CMK (cell line): Measurements from ENCODE around the gene LTBP4.
A peak's percentile ranks its signal among the peaks of the same experiment; 100 is the strongest.
"Not testable (repeated sequence)": the region's sequence is repeated elsewhere in the genome, so short reads cannot be mapped to it uniquely, and the experiment has no call there.

Source experiments
- DNase-seq: peaks from one replicate; pipeline ENCODE4 v3.0.0-alpha.2; 2010; ENCODE audit warnings: low read depth

The LTBP4 gene

GRCh38 chr19:40576585-40577451, 24.4 kb upstream of the LTBP4 start, which contains the start of gene SHKBP1:
SHKBP1 (plus strand) TSS chr19:40576873; CDS start chr19:40576900, 27 bp downstream.
- peak; percentile 91 for DNase-seq

GRCh38 chr19:40578442-40578908, 22.7 kb upstream of the LTBP4 start:
- peak; percentile 54 for DNase-seq

GRCh38 chr19:40580619-40581018, 20.6 kb upstream of the LTBP4 start:
- no peak for DNase-seq

- no peak for DNase-seq
Measured at GRCh38 chr19:40581531-40581930, 19.6 kb upstream of the LTBP4 start.

GRCh38 chr19:40582467-40582866, 18.7 kb upstream of the LTBP4 start:
- DNase-seq, result no peak

- no peak for DNase-seq
Measured at GRCh38 chr19:40583283-40583682, 17.9 kb upstream of the LTBP4 start.

DNA sequence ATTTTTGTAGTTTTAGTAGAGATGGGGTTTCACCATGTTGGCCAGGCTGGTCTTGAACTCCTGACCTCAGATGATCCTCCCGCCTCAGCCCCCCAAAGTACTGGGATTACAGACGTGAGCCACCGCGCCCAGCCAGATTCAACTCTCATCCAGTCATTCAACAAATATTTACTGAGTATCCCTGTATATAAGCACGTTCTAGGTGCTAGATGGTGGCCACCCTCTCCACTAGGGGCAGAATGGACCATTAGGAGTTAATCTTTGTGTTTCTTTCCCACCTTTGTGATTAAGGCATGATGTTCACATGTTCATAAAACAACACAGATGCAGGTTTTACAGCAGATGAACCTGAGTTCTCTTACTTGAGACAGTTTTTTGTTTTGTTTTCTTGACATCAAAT, 17.2 kb upstream of the LTBP4 start:
- no peak for DNase-seq

GRCh38 chr19:40585241-40585981, 15.8 kb upstream of the LTBP4 start:
- no peak for DNase-seq

- no peak for DNase-seq
Measured at GRCh38 chr19:40585982-40586422, 15.2 kb upstream of the LTBP4 start.

GRCh38 chr19:40586611-40587010, 14.6 kb upstream of the LTBP4 start:
- no peak for DNase-seq

DNA sequence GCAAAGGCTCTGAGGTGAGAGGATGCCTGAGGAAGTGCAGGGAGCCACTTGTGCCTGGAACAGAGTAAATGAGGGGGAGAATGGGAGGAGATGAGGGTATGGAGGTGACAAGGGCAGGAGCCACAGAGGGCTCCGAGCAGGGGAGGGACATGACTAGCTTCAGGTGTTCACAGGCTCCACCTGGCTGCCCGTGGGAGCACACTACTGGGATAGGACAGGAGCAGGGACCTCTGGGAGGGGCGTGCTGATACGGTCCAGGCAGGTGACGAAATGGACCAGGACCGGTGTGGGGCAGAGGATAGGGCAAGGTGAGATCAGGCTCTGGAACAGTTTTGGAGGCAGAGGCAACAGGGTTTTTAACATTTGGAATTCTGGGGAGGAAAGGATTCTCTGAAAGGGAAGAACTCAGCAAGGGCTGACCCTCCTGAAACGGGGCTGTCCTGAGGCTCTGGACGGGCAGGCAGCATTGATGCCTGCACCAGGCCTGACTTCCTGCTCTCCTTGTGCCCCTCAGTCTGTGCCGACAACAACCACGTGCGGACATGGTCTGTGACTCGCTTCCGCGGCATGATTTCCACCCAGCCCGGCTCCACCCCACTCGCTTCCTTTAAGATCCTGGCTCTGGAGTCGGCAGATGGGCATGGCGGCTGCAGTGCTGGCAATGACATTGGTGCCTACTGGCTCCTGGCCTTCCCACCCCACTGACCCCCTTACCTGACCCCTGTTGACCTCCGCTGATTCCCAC, 12.9 kb upstream of the LTBP4 start:
- DNase-seq, result no peak

- no peak for DNase-seq
Measured at GRCh38 chr19:40588926-40589569, 12.1 kb upstream of the LTBP4 start.

DNA sequence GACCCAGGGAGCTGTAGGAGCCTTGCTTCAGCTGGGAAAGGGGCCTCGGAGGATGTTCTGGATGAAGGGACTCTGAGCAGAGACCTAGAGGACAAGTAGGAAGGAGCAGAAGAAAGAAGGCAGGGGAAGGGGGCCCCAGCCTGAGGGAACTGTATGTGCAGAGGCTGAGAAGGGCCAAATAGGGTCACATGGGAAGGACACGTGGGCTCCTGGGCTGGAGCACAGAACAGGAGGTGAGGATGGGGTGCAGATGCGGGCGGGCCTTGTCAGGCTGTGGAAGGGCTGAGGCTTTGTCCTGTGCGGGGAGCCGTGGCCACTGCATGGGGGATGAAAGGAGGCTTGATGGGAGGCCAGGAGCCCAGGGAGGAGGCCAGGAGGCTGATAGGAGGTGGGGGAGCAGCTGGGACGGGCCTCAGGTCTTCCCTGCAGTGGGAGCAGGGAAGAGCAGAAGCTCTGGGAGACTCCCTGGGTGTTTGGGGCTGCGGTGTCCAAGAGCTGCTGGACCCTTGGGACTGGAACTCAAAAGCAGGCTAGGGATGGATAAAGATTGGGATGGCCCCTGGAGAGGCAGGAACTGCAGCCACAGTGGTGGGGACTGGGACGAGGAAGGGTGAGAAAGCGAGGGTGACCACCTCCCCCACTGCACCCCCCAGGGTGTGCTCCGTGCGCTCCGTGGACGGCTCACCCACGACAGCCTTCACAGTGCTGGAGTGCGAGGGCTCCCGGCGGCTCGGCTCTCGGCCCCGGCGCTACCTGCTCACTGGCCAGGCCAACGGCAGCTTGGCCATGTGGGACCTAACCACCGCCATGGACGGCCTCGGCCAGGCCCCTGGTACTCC, 11.4 kb upstream of the LTBP4 start:
- DNase-seq, result no peak

DNA sequence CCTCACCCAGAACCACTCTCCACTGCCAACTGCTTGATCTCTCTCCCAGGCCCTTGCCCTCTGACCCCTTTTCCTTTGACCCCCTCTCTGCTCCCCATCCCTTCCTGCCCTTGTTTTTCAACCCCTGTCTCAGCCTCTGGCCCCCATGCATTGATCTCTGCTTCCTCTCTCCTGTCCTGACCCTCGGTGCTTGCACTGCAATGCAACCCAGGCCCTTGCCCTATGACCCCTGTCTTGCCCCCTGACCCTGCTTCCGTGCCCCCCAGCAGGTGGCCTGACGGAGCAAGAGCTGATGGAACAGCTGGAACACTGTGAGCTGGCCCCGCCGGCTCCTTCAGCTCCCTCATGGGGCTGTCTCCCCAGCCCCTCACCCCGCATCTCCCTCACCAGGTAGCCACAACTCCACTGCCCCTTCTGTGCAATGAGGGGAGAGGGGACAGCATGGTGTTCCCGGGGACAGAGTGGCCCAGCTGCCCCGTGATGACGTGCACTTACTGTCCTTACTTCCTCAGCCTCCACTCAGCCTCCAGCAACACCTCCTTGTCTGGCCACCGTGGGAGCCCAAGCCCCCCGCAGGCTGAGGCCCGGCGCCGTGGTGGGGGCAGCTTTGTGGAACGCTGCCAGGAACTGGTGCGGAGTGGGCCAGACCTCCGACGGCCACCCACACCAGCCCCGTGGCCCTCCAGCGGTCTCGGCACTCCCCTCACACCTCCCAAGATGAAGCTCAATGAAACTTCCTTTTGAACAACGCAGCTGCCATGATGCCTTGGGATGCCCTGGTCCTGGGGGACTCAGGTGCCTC, 10.5 kb upstream of the LTBP4 start:
- DNase-seq, result no peak

- not testable (repeated sequence) for DNase-seq
Measured at GRCh38 chr19:40591724-40592123, 9.4 kb upstream of the LTBP4 start.

GRCh38 chr19:40592170-40592569, 9.0 kb upstream of the LTBP4 start:
- DNase-seq, result no peak

DNA sequence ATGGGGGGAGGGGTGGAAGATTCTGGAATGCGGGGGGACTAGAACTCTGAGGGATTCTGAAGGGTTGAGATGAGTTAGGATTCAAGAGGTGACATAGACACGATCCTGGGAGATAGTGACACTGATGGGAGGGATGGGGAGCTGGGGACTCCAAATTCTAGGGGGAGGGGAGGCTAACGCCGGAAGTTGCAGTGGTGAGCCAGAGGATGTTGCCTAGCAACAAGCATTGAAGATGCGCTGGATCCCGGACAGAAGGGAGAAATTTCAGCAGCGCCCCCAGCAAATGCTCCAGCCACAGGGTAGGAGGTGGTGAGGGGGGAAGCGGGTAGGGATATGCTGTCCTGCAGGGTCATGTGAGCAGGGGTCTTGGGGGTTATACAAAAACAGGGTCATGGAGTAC, 6.9 kb upstream of the LTBP4 start:
- DNase-seq, result no peak

GRCh38 chr19:40594657-40595091, 6.5 kb upstream of the LTBP4 start:
- DNase-seq, result no peak

DNA sequence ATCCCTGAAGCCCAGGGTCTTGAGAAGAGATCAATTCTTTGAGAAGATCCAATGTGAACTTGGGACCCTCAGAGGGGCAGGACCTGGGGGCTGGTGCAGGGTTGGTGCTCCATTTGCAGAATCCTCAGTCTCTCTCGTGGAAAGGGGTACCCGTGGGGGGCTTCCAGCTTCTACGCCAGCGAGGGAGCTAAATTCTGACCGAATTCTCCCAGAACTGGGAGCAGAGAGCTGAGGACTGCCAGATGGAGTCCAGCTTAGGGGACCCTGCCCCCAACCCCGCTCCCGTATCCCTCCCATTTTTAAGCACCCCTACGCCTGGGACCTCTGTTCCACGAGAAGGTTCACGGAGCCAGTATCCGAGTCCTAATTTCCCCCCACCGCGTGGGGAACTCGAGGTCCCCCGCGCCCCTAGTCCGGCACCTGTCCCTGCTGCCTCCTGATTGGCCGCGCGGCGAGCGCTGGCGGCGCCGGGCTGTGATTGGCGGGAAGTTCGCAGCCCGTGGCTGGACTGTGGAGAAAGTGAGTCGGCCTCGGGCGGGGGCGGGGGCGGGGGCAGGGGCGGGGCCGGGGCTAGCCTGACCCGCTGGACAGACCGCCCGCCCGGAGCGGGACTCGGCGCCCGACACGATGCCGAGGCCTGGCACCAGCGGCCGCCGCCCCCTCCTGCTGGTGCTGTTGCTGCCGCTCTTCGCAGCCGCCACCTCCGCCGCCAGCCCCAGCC, 4.4 kb upstream of the LTBP4 start:
- no peak for DNase-seq
